Measurements from ENCODE around the gene SGPP1. TPM values are rescaled to one million over a fixed set of nuclear protein-coding genes. Genes with fewer than 3 reads are reported as not detected.

The SGPP1 gene
- total and polyA plus RNA-seq, 10 of the 15 experiments (the other 5 are each of a cell fraction or from before 2014, with no cell fraction given), result 3.5 to 37.7 (median 25.5) TPM

- H3K9ac ChIP-seq (ENCODE audit: control insufficient read depth, insufficient read depth, low read length), result peak within 1 kb of the TSS; percentile 86
- DNase-seq (ENCODE audit: low read depth, low spot score), result peak; percentile 100
- no peaks in the 10 kb centered on the region; a peak in 1 of 4 replicates for H3K36me3 ChIP-seq (ENCODE audit: control insufficient read depth in 2 of 2, insufficient read depth in 2 of 2, low read length in 1 of 2)
- H3K4me1 ChIP-seq (ENCODE audit: control insufficient read depth, insufficient read depth, low read length), result peaks cover 17% of the 10 kb centered on the region
- WGBS (ENCODE audit: insufficient coverage, insufficient replicate concordance, low lambda C conversion rate, missing lambda C conversion rate), result 1% methylated on average over 60 of the region's 60 CpGs
- POLR2A ChIA-PET, result interaction anchor here (0.6 to 3.8 kb wide), 23 partner anchors 8 to 836 kb away, joined by 3 to 72 read pairs (median 5); partner anchors contain the start of genes PPP2R5E and SGPP1
- in situ Hi-C loops (cut with MboI) (no loop called here), intact Hi-C loops (cut with micrococcal nuclease; ENCODE audit: unreplicated experiment) (loop anchor here (2.0 to 5.0 kb wide), 4 partner anchors 66 to 226 kb away; partner anchors contain the start of gene PPP2R5E)
- H3K27ac ChIP-seq (ENCODE audit: control insufficient read depth, insufficient read depth), result peak within 1 kb of the TSS; percentile 99
- H4K20me1 ChIP-seq (ENCODE audit: control insufficient read depth, insufficient read depth), result no peaks in the 10 kb centered on the region
- H3K4me2 ChIP-seq (ENCODE audit: control insufficient read depth, insufficient read depth), result peak within 1 kb of the TSS; percentile 78
- H3K27me3 ChIP-seq (replicated peaks in 1 of 2; ENCODE audit: control insufficient read depth in 2 of 2, insufficient read depth in 2 of 2, low read length in 1 of 2), result no peaks in the 10 kb centered on the region
- ATAC-seq, result peak; percentile 91
- FAIRE-seq, result peak; percentile 98
- peak within 1 kb of the TSS; percentile 69 for H3K4me3 ChIP-seq
- peak within 1 kb of the TSS; percentile 99 for H2AFZ ChIP-seq (ENCODE audit: control insufficient read depth, low read depth, low read length)
- BruUV-seq (replicated peaks), result no TSS peak
- peaks cover 48% of the 10 kb centered on the region for H3K79me2 ChIP-seq (ENCODE audit: control insufficient read depth, insufficient read depth, low read length)
- CTCF ChIA-PET, result interaction anchor here (0.5 to 7.9 kb wide), 20 partner anchors 8 to 652 kb away, joined by 3 to 60 read pairs (median 4); partner anchors contain the start of gene ESR2
- no peaks in the 10 kb centered on the region; the same call in 2 of the 3 replicates for H3K9me3 ChIP-seq (replicated peaks; ENCODE audit: control insufficient read depth, insufficient read depth, low read length)
- RAD21 ChIA-PET (ENCODE audit: unreplicated experiment), result interaction anchor here (0.6 to 4.9 kb wide), 26 partner anchors 9 to 662 kb away, joined by 3 to 89 read pairs (median 4); partner anchors contain the start of genes PPP2R5E and SGPP1
- SMC1A ChIA-PET (ENCODE audit: uncharacterized antibody, unreplicated experiment), result interaction anchor here (0.8 to 10.1 kb wide), 26 partner anchors 9 to 696 kb away, joined by 3 to 99 read pairs (median 4); partner anchors contain the start of genes PPP2R5E and SGPP1
- TF ChIP-seq HDGF (IDR thresholded peaks at IDR 0.05) (0 out of 2 replicates have a peak, but pooled peaks have one; percentile 87), MEF2A (IDR thresholded peaks at IDR 0.05; ENCODE audit: insufficient read depth, low read depth, low read length) (0 out of 2 replicates have a peak, but pooled peaks have one; percentile 38), ASH2L (IDR thresholded peaks at IDR 0.05; ENCODE audit: borderline replicate concordance, low read depth) (no peak), HDAC6 (IDR thresholded peaks at IDR 0.05; ENCODE audit: unreplicated experiment) (no peak), SREBF2 (IDR thresholded peaks at IDR 0.05; ENCODE audit: low read length) (no peak), POLR2AphosphoS2 (IDR thresholded peaks at IDR 0.05; ENCODE audit: low read depth, low read length) (peak; percentile 78), SUZ12 (IDR thresholded peaks at IDR 0.05; ENCODE audit: unreplicated experiment) (no peak), TCF3 (IDR thresholded peaks at IDR 0.05; ENCODE audit: borderline replicate concordance, insufficient read depth, low read depth, low read length) (peak; percentile 57; the same call in 1 of the 2 replicates), NFYB (IDR thresholded peaks at IDR 0.05; ENCODE audit: insufficient read depth, low read depth, low read length) (peak; percentile 87), SMAD5 (IDR thresholded peaks at IDR 0.05; ENCODE audit: low read depth) (peak; percentile 68; the same call in 1 of the 2 replicates), ZZZ3 (IDR thresholded peaks at IDR 0.05; ENCODE audit: control insufficient read depth, insufficient read length, low read depth) (no peak), E4F1 (IDR thresholded peaks at IDR 0.05; ENCODE audit: borderline replicate concordance, partially characterized antibody) (peak; percentile 25), EZH2 (IDR thresholded peaks at IDR 0.05; ENCODE audit: borderline replicate concordance, control insufficient read depth, low read depth, low read length) (no peak), CBX5 (IDR thresholded peaks at IDR 0.05; ENCODE audit: low read depth) (peak; percentile 88; the same call in 1 of the 2 replicates), TARDBP (IDR thresholded peaks at IDR 0.05; ENCODE audit: borderline replicate concordance) (no peak), CREB1 (IDR thresholded peaks at IDR 0.05; ENCODE audit: low read depth) (peak; percentile 87), MTA3 (IDR thresholded peaks at IDR 0.05; ENCODE audit: borderline replicate concordance, low read length) (no peak; the same call in 1 of the 2 replicates), HCFC1 (IDR thresholded peaks at IDR 0.05; ENCODE audit: low read length) (no peak)
- TF ChIP-seq, protein P1, sequence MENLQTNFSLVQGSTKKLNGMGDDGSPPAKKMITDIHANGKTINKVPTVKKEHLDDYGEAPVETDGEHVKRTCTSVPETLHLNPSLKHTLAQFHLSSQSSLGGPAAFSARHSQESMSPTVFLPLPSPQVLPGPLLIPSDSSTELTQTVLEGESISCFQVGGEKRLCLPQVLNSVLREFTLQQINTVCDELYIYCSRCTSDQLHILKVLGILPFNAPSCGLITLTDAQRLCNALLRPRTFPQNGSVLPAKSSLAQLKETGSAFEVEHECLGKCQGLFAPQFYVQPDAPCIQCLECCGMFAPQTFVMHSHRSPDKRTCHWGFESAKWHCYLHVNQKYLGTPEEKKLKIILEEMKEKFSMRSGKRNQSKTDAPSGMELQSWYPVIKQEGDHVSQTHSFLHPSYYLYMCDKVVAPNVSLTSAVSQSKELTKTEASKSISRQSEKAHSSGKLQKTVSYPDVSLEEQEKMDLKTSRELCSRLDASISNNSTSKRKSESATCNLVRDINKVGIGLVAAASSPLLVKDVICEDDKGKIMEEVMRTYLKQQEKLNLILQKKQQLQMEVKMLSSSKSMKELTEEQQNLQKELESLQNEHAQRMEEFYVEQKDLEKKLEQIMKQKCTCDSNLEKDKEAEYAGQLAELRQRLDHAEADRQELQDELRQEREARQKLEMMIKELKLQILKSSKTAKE (IDR thresholded peaks at IDR 0.05; ENCODE audit: low read depth, poor library complexity, severe bottlenecking), result peak; percentile 67
Measured at GRCh38 chr14:63641473-63642228, 86.2 kb downstream of the SGPP1 start, which contains the start of gene WDR89. TSS of gene WDR89 (minus strand) at chr14:63641871. CDS start at chr14:63599942, 41,929 bp downstream.
